AG04450 (cell line): ENCODE results near the gene SPINK2. TPM values are rescaled to one million over a fixed set of nuclear protein-coding genes. Genes with fewer than 3 reads are reported as not detected.

Experiments used
- CTCF ChIA-PET: fragments of 300-600, 350-600 bp; formaldehyde crosslinking; extraction: SDS; loops from one replicate; lab custom pipeline; 2022; ENCODE audit warnings: antibody characterized with exemption, inconsistent platforms; lab: Charles Lee
- POLR2A ChIA-PET: fragments of 350-600 bp; formaldehyde crosslinking; extraction: SDS; loops from one replicate; lab custom pipeline; 2021; ENCODE audit warnings: antibody characterized with exemption, inconsistent platforms; lab: Yijun Ruan, JAX
- DNase-seq: peaks from one replicate; pipeline ENCODE4 v3.0.0-alpha.2; 2011; ENCODE audit warnings: low read depth, low spot score
- H3K27ac ChIP-seq: one replicate; pipeline ENCODE4 v1.5.1; 2012; ENCODE audit warnings: low read depth, low read length, control low read depth
- H3K27me3 ChIP-seq: one replicate; pipeline ENCODE4 v1.6.0; 2012; ENCODE audit warnings: low read length; ENCODE audit not compliant: control insufficient read depth, insufficient read depth
- H3K4me3 ChIP-seq: 2 replicates; pipeline ENCODE4 v1.5.1; 2011; ENCODE audit warnings: mild to moderate bottlenecking, low read depth, low read length, control low read depth
- H3K9me3 ChIP-seq: 2 replicates; pipeline ENCODE4 v1.5.1; 2012; ENCODE audit warnings: low read length; ENCODE audit not compliant: control insufficient read depth, insufficient read depth
- CTCF ChIP-seq: IDR thresholded peaks from 2 replicates; pipeline ENCODE4 v1.5.1; 2011; ENCODE audit warnings: low read depth, low read length, control low read depth, inconsistent platforms
- polyA plus RNA-seq: library from polyadenylated mRNA; depleted of rRNA; stranded (reverse); fragments of >200 nt; gene quantifications from 2 replicates; pipeline ENCODE4 v1.2.3, GENCODE V29; 2011; rRNA removed
- small RNA-seq: library from RNA; depleted of rRNA; stranded (forward); fragments of <200 nt; gene quantifications from one replicate; pipeline ENCODE3, GENCODE V24; 2012; ENCODE audit warnings: low read depth; ENCODE audit not compliant: insufficient read length

Gene SPINK2
- polyA plus RNA-seq, 1 experiment = not detected

GRCh38 chr4:56760183-56760582, 61.3 kb downstream of the SPINK2 start:
- Histone ChIP-seq H3K27ac (no peak overlapping the region), H3K27me3 (no peaks in the 10 kb centered on the region), H3K9me3 (no peaks in the 10 kb centered on the region), H3K4me3 (no peak overlapping the region)
- TF ChIP-seq CTCF = no peak
- CTCF ChIA-PET = interaction anchor here (0.8 kb wide), 1 partner anchor 403 kb away, joined by 3 read pairs; no protein-coding TSS in a partner anchor
- POLR2A ChIA-PET = interaction anchor here (0.7 kb wide), 1 partner anchor 32 kb away, joined by 6 read pairs; no protein-coding TSS in a partner anchor
- DNase-seq = no peak

Small RNA genes lying within 50 kb of the gene (small RNA-seq; reads per million reads assigned to genes)
- gene RF00017 (not detected), gene RF00019 (not detected), gene RN7SL357P (not detected), gene RN7SL492P (not detected)

Other genes with a start within 250 kb of the SPINK2 start
- gene HOPX, start 140.4 kb downstream of the SPINK2 start, polyA plus RNA-seq = 2.2 and 2.9 TPM in 2 replicates
- 23.9 and 30.6 TPM in 2 replicates for gene REST, start 86.2 kb upstream of the SPINK2 start, polyA plus RNA-seq
- gene NOA1, start 155.9 kb upstream of the SPINK2 start, polyA plus RNA-seq = 17.1 and 17.8 TPM in 2 replicates
- gene POLR2B, start 157.2 kb upstream of the SPINK2 start, polyA plus RNA-seq = 116 and 163 TPM in 2 replicates